Tibial nerve (tissue), 4 donors: ENCODE measurements around the gene AKAP7.

Experiments
- CTCF ChIP-seq, 5 experiments: fragments of 200-600 bp in 3 of 5; fragments of 450-650 bp in 2 of 5; sonication (generic) in 3 of 5; IDR thresholded peaks; one replicate each; pipeline ENCODE4 v1.5.1; 2016 to 2019; ENCODE audit warnings: antibody characterized with exemption in 5 of 5, mild to moderate bottlenecking in 3 of 5, moderate library complexity in 2 of 5
- EP300 ChIP-seq, 2 donors: sonication (generic); formaldehyde crosslinking; IDR thresholded peaks; one replicate each; pipeline ENCODE4 v1.6.1; 2017; ENCODE audit warnings: antibody characterized with exemption in 2 of 2, mild to moderate bottlenecking in 1 of 2

- TF ChIP-seq CTCF (IDR thresholded peaks at IDR 0.05) (no peak), EP300 (IDR thresholded peaks at IDR 0.05) (no peak)
These were observed 33.2 kb upstream of the AKAP7 start for GRCh38 chr6:131101911-131102680.
